Activated T-helper 9 cell treated with anti-CD3 and anti-CD28 coated beads, Interleukin-2, amount 50 U/mL, for 16 hours (primary cell): Measurements from ENCODE around the gene OR2A14.
"Not testable (repeated sequence)": the region's sequence is repeated elsewhere in the genome, so short reads cannot be mapped to it uniquely, and the experiment has no call there.

Source experiments
- DNase-seq: peaks from one replicate; pipeline ENCODE4 v3.0.0-alpha.2; 2020; ENCODE audit warnings: low read depth

OR2A14 gene

GRCh38 chr7:144148224-144148827 is 25.4 kb downstream of the OR2A14 start:
- DNase-seq, result no peak

GRCh38 chr7:144158861-144159260 is 35.9 kb downstream of the OR2A14 start:
- no peak for DNase-seq

GRCh38 chr7:144164784-144165183 is 41.8 kb downstream of the OR2A14 start:
- DNase-seq, result no peak

GRCh38 chr7:144171594-144172350 is 48.8 kb downstream of the OR2A14 start:
- not testable (repeated sequence) for DNase-seq

- DNase-seq, result no peak
Measured at GRCh38 chr7:144174613-144175012, 51.6 kb downstream of the OR2A14 start.

- DNase-seq, result not testable (repeated sequence)
Measured at GRCh38 chr7:144178380-144179164, 55.6 kb downstream of the OR2A14 start.

GRCh38 chr7:144179165-144179479 is 56.1 kb downstream of the OR2A14 start:
- DNase-seq, result not testable (repeated sequence)
